Tibial nerve (tissue), 4 donors: Measurements from ENCODE around the gene HNRNPCL2. TPM values are rescaled to one million over a fixed set of nuclear protein-coding genes. Genes with fewer than 3 reads are reported as not detected.
"Not testable (repeated sequence)": the region's sequence is repeated elsewhere in the genome, so short reads cannot be mapped to it uniquely, and the experiment has no call there.

Experiments used
- DNase-seq, 2 donors: peaks; one replicate each; pipeline ENCODE4 v3.0.0-alpha.2; 2019; ENCODE audit warnings: low spot score in 2 of 2
- H3K27ac ChIP-seq, 4 donors: fragments of 200-600 bp; sonication (generic) in 3 of 4; one replicate each; pipeline ENCODE4 v1.5.1; 2017 to 2019; ENCODE audit warnings: mild to moderate bottlenecking in 1 of 4
- H3K27me3 ChIP-seq, 2 donors: fragments of 200-600 bp; sonication (generic) in 1 of 2; one replicate each; pipeline versions ENCODE4 v1.5.1 to v1.6.0; 2017 to 2019
- H3K36me3 ChIP-seq, 3 donors: fragments of 200-600 bp; sonication (generic); one replicate each; pipeline ENCODE4 v1.5.1; 2018 to 2019
- H3K4me1 ChIP-seq, 4 donors: fragments of 200-600 bp; sonication (generic) in 3 of 4; one replicate each; pipeline ENCODE4 v1.5.1; 2017 to 2019
- H3K4me3 ChIP-seq, 4 donors: fragments of 200-600 bp; sonication (generic) in 3 of 4; one replicate each; pipeline ENCODE4 v1.5.1; 2017 to 2019; ENCODE audit warnings: mild to moderate bottlenecking in 1 of 4, moderate library complexity in 1 of 4
- H3K9me3 ChIP-seq, 4 donors: fragments of 200-600 bp; sonication (generic) in 3 of 4; one replicate each; pipeline ENCODE4 v1.5.1; 2017 to 2019
- WGBS, 2 donors: methylation state at CpG; one replicate each; pipeline ENCODE4 v1.1.5; 2018; 5-methylcytosine and 5-hydroxymethylcytosine counted together
- total RNA-seq, 4 donors: library from RNA; depleted of rRNA; stranded (reverse); fragments of >200 nt; gene quantifications; one replicate each; pipeline ENCODE4 v1.1.0, GENCODE V29; 2016

HNRNPCL2 gene
- total RNA-seq, result not detected

DNA sequence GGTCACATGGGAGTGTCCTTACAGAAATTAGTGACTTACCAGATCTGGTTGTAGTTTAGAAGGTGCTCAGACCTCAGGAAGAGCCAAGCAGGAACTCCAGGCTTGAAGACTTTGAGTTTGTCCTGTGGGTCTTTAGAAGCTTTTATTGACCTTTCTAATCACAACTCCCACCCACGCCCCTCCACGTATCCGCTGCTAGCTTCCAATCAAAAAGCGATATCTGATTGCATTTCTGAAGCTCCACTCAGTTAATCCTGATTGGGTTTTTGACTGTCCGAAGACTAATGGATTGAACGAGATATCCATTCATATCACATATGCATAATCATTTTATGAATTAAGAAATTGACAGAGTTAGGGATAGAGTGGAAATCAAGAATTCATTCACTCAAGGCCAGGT is at the start of gene HNRNPCL2:
Gene HNRNPCL2, minus strand, starts transcription at position 101 of the 400 bp plus-strand sequence. CDS start 454 bp downstream, outside the sequence.
- DNase-seq, H3K4me3 ChIP-seq, H3K9me3 ChIP-seq, H3K27ac ChIP-seq, H3K27me3 ChIP-seq, H3K4me1 ChIP-seq, H3K36me3 ChIP-seq: not testable (repeated sequence)
- 84 to 91% methylated on average over 6 of the region's 6 CpGs for WGBS, 2 donors

DNA sequence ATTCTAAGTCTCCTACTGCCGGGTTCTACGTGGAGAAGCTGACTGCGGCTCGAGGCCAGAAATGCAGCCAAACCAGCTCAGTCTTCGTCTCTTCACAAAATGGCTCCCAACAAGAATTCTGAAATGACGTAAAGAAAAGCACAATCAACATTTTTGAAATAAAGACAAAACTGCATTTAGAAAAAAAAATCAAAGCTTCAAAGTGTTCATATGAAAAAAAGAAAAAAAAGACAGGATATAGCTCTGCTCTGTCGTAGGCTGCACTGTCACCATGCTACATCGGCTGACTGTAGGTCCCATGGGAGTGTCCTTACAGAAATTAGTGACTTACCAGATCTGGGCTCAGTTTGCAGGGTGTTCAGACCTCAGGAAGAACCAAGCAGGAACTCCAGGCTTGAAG is 48.9 kb upstream of the HNRNPCL2 start, which contains the start of gene HNRNPCL4:
Gene HNRNPCL4, minus strand, starts transcription at position 101 of the 400 bp plus-strand sequence. CDS start 164 bp downstream, outside the sequence.
- H3K36me3 ChIP-seq, H3K9me3 ChIP-seq, H3K27me3 ChIP-seq, H3K4me1 ChIP-seq, H3K4me3 ChIP-seq, DNase-seq, H3K27ac ChIP-seq: not testable (repeated sequence)
- no CpG with 5 or more reads among the region's 8 CpGs for WGBS, 2 donors

DNA sequence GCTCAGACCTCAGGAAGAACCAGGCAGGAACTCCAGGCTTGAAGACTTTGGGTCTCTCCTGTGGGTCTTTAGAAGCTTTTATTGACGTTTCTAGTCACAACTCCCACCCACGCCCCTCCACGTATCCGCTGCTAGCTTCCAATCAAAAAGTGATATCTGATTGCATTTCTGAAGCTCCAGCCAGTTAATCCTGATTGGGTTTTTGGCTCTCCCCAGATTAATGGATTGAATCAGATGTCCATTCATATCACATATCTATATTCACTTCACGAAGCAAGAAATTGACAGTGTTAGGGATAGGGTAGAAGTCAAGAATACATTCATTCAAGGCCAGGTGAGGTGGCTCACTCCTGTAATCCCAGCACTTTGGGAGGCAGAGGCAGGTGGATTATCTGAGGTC is 39.3 kb upstream of the HNRNPCL2 start, which contains the start of gene PRAMEF26:
Gene PRAMEF26, minus strand, starts transcription at position 101 of the 400 bp plus-strand sequence. CDS start 2,914 bp downstream, outside the sequence.
- no CpG with 5 or more reads among the region's 5 CpGs for WGBS, 2 donors
- not testable (repeated sequence) for DNase-seq, H3K27me3 ChIP-seq, H3K4me1 ChIP-seq, H3K27ac ChIP-seq, H3K4me3 ChIP-seq, H3K36me3 ChIP-seq, H3K9me3 ChIP-seq

DNA sequence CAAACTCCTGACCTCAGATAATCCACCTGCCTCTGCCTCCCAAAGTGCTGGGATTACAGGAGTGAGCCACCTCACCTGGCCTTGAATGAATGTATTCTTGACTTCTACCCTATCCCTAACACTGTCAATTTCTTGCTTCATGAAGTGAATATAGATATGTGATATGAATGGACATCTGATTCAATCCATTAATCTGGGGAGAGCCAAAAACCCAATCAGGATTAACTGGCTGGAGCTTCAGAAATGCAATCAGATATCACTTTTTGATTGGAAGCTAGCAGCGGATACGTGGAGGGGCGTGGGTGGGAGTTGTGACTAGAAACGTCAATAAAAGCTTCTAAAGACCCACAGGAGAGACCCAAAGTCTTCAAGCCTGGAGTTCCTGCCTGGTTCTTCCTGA is 46.2 kb downstream of the HNRNPCL2 start, which contains the start of gene PRAMEF25:
Gene PRAMEF25, plus strand, starts transcription at position 301 of the 400 bp plus-strand sequence. CDS start 2,920 bp downstream, outside the sequence.
- not testable (repeated sequence) for H3K4me1 ChIP-seq, H3K27me3 ChIP-seq, H3K36me3 ChIP-seq, DNase-seq, H3K9me3 ChIP-seq, H3K4me3 ChIP-seq, H3K27ac ChIP-seq
- WGBS, 2 donors, result no CpG with 5 or more reads among the region's 4 CpGs

Other genes starting within 250 kb of the HNRNPCL2 start
- gene PRAMEF4, start 230.7 kb downstream of the HNRNPCL2 start, total RNA-seq, result not detected
- not detected for gene PRAMEF10, start 218.6 kb downstream of the HNRNPCL2 start, total RNA-seq
- not detected for gene PRAMEF7, start 200.2 kb downstream of the HNRNPCL2 start, total RNA-seq
- gene PRAMEF6, start 169.3 kb downstream of the HNRNPCL2 start, total RNA-seq, result not detected
- gene PRAMEF27, start 60.3 kb downstream of the HNRNPCL2 start, total RNA-seq, result not detected
- not detected for gene HNRNPCL3, start 56.1 kb downstream of the HNRNPCL2 start, total RNA-seq
- gene PRAMEF25, start 46.1 kb downstream of the HNRNPCL2 start, total RNA-seq, result not detected
- not detected for gene PRAMEF26, start 39.2 kb upstream of the HNRNPCL2 start, total RNA-seq
- not detected for gene HNRNPCL4, start 48.8 kb upstream of the HNRNPCL2 start, total RNA-seq
- not detected for gene PRAMEF9, start 55.0 kb upstream of the HNRNPCL2 start, total RNA-seq
- gene PRAMEF13, start 84.6 kb upstream of the HNRNPCL2 start, total RNA-seq, result not detected
- not detected for gene PRAMEF18, start 109.3 kb upstream of the HNRNPCL2 start, total RNA-seq
- not detected for gene PRAMEF5, start 137.3 kb upstream of the HNRNPCL2 start, total RNA-seq
- not detected for gene PRAMEF8, start 168.3 kb upstream of the HNRNPCL2 start, total RNA-seq
- not detected for gene PRAMEF33, start 186.7 kb upstream of the HNRNPCL2 start, total RNA-seq
- not detected for gene PRAMEF15, start 198.7 kb upstream of the HNRNPCL2 start, total RNA-seq
- not detected for gene PRAMEF14, start 230.3 kb upstream of the HNRNPCL2 start, total RNA-seq